K562 (cell line): Measurements from ENCODE around the gene CCNYL1. TPM values are rescaled to one million over a fixed set of nuclear protein-coding genes. Genes with fewer than 3 reads are reported as not detected.

Experiments used
- EZH2 ChIP-seq: IDR thresholded peaks from 2 replicates; pipeline ENCODE4 v1.6.1; 2012; ENCODE audit warnings: low read depth, mild to moderate bottlenecking, inconsistent platforms, low read length, borderline replicate concordance
- GATAD2B ChIP-seq: fragments of 450-650 bp; IDR thresholded peaks from 2 replicates; pipeline ENCODE4 v1.6.1; 2017; ENCODE audit warnings: mild to moderate bottlenecking, borderline replicate concordance
- MBD2 ChIP-seq: sonication (generic); IDR thresholded peaks from 2 replicates; pipeline ENCODE4 v1.6.1; 2016; ENCODE audit warnings: low read depth, borderline replicate concordance
- MCM7 ChIP-seq, 2 experiments: fragments of 450-650 bp; IDR thresholded peaks; 2 replicates each; pipeline ENCODE4 v1.6.1; 2016 to 2018
- POU5F1 ChIP-seq: fragments of 150-350 bp; IDR thresholded peaks from 2 replicates; pipeline ENCODE4 v1.6.1; 2014; ENCODE audit warnings: borderline replicate concordance, low read length, low read depth, mild to moderate bottlenecking; ENCODE audit not compliant: partially characterized antibody
- REST ChIP-seq, 2 experiments: fragments of 450-650 bp; formaldehyde crosslinking in 1 of 2; IDR thresholded peaks; 2 replicates each; pipeline versions ENCODE4 v1.4.0 to v1.6.1; 2014 to 2020; ENCODE audit warnings: mild to moderate bottlenecking in 2 of 2, borderline replicate concordance in 1 of 2, low read depth in 1 of 2
- SAFB ChIP-seq: fragments of 200-400 bp; formaldehyde crosslinking; IDR thresholded peaks from 2 replicates; pipeline ENCODE4 v1.6.1; 2017; ENCODE audit warnings: low read depth, low read length, borderline replicate concordance
- SMARCE1 ChIP-seq: fragments of 450-650 bp; IDR thresholded peaks from 2 replicates; pipeline ENCODE4 v1.7.1; 2016; ENCODE audit warnings: mild to moderate bottlenecking
- SP2 ChIP-seq: IDR thresholded peaks from 2 replicates; pipeline ENCODE4 v1.6.1; 2011; ENCODE audit warnings: mild to moderate bottlenecking, low read depth, low read length, moderate library complexity; ENCODE audit not compliant: poor library complexity, severe bottlenecking; ENCODE audit errors: extremely low read depth
- TCF7 ChIP-seq: sonication (generic); IDR thresholded peaks from 2 replicates; pipeline ENCODE4 v1.6.1; 2016; ENCODE audit warnings: antibody characterized with exemption, borderline replicate concordance
- USF2 ChIP-seq: sonication (generic); formaldehyde crosslinking; IDR thresholded peaks from 2 replicates; pipeline ENCODE4 v1.5.0; 2020; ENCODE audit warnings: missing genetic modification reagents
- ZFX ChIP-seq: sonication (generic); formaldehyde crosslinking; IDR thresholded peaks from 2 replicates; pipeline ENCODE4 v1.8.0; 2022; ENCODE audit warnings: mild to moderate bottlenecking, missing genetic modification reagents, moderate library complexity
- ZNF324 ChIP-seq: fragments of 250-450 bp; sonication (Bioruptor Pico); IDR thresholded peaks from 2 replicates; pipeline ENCODE4 v1.4.0; 2020; ENCODE audit warnings: mild to moderate bottlenecking
- ZNF518B ChIP-seq: fragments of 250-450 bp; sonication (Bioruptor Pico); IDR thresholded peaks from 2 replicates; pipeline ENCODE4 v1.5.0; 2021; ENCODE audit warnings: mild to moderate bottlenecking, moderate library complexity
- ZNF75A ChIP-seq: fragments of 450-650 bp; formaldehyde crosslinking; IDR thresholded peaks from 2 replicates; pipeline ENCODE4 v1.4.0; 2020; ENCODE audit warnings: mild to moderate bottlenecking
- polyA plus RNA-seq, 8 experiments: library from polyadenylated mRNA; depleted of rRNA in 4 of 8; stranded (reverse) in 5 of 8; unstranded in 3 of 8; fragments of >200 nt; fragmentation: Nextera tagmentation in 2 of 8; fragmentation: Illumina TruSeq in 1 of 8; extraction: Ambion mirVana in 2 of 8; extraction: Trizol in 1 of 8; gene quantifications; 2 replicates each; pipeline versions ENCODE4 v1.2.1 to v1.2.3, GENCODE V29; 2011 to 2014; ENCODE audit warnings: inconsistent platforms in 1 of 8, missing spikeins in 1 of 8
- total RNA-seq, 7 experiments: library from RNA; depleted of rRNA in 6 of 7; stranded (reverse); fragments of >200 nt in 6 of 7; fragmentation: Illumina TruSeq in 2 of 7; extraction: Trizol in 2 of 7; gene quantifications; 2 replicates each; pipeline versions ENCODE4 v1.2.1 to v1.2.3, GENCODE V29; 2011 to 2021; ENCODE audit warnings: low replicate concordance in 1 of 7

Gene CCNYL1
- total and polyA plus RNA-seq, 9 of the 15 experiments (the other 6 are each of a cell fraction or from before 2014, with no cell fraction given): 1.9 to 7.5 (median 4.7) TPM

- TF ChIP-seq ZNF518B (peak; percentile 89; the same call in 1 of the 2 replicates), ZNF324 (peak; percentile 97), EZH2 (no peak), GATAD2B (no peak), SP2 (no peak), ZNF75A (peak; percentile 96), SMARCE1 (no peak), POU5F1 (no peak), USF2 (CRISPR knock-in tag) (no peak), TCF7 (no peak), MCM7 (IDR thresholded peaks at IDR 0.05) (no peak), REST (IDR thresholded peaks at IDR 0.05; ENCODE audit: borderline replicate concordance) (no peak), REST (CRISPR knock-in tag; IDR thresholded peaks at IDR 0.05; ENCODE audit: low read depth) (peak; percentile 91), ZFX (no peak), MBD2 (peak; percentile 46; the same call in 1 of the 2 replicates), SAFB (no peak)
These were observed 60.8 kb downstream of the CCNYL1 start (continued) for GRCh38 chr2:207772081-207772843.
